Measurements from ENCODE around the gene MEPCE. TPM values are rescaled to one million over a fixed set of nuclear protein-coding genes. Genes with fewer than 3 reads are reported as not detected.

The MEPCE gene
- total and polyA plus RNA-seq, 2 donors (not counting 1 experiment from before 2014, with no cell fraction given): 11.4 to 26.6 TPM

- Histone ChIP-seq H3K79me2 (ENCODE audit: control insufficient read depth, insufficient read depth, low read length) (peaks cover 34% of the 10 kb centered on the region), H2AFZ (ENCODE audit: low read length) (no peak overlapping the region)
These were observed 529 bp upstream of the MEPCE start for GRCh38 chr7:100428967-100429636.

GRCh38 chr7:100430493-100431285 is 1.1 kb downstream of the MEPCE start:
- Histone ChIP-seq H3K79me2 (ENCODE audit: control insufficient read depth, insufficient read depth, low read length) (peaks cover 49% of the 10 kb centered on the region), H3K9me3 (ENCODE audit: control insufficient read depth, insufficient read depth, low read depth, low read length) (no peaks in the 10 kb centered on the region), H3K27ac (ENCODE audit: insufficient read depth, low read length) (peak overlapping the region; percentile 100), H3K27me3 (ENCODE audit: control insufficient read depth, insufficient read depth, low read length) (no peaks in the 10 kb centered on the region), H2AFZ (ENCODE audit: low read length) (no peak overlapping the region), H3K9ac (ENCODE audit: insufficient read depth, low read length) (peak overlapping the region; percentile 99), H4K20me1 (ENCODE audit: control insufficient read depth, extremely low read depth, insufficient read depth, low read length) (no peaks in the 10 kb centered on the region), H3K4me1 (ENCODE audit: control insufficient read depth, extremely low read depth, insufficient read depth, low read length) (peaks cover 6% of the 10 kb centered on the region), H3K4me2 (ENCODE audit: extremely low read depth, insufficient read depth, low read length) (peak overlapping the region; percentile 89), H3K36me3 (ENCODE audit: control insufficient read depth, insufficient read depth, low read length) (peaks cover 15% of the 10 kb centered on the region), H3K4me3 (replicated peaks in 1 of 4; ENCODE audit: control extremely low read depth in 1 of 4, insufficient read depth in 1 of 4, low read depth in 3 of 4, low read length in 4 of 4) (peak overlapping the region; percentile 75 to 88 (median 78))
- DNase-seq (ENCODE audit: low read depth in 2 of 2): peak in 1 of 2 donors; percentile 13
- TF ChIP-seq EZH2 (IDR thresholded peaks at IDR 0.05; ENCODE audit: low read length, missing control alignments): no peak
- no peak for TF ChIP-seq CTCF (conservative IDR thresholded peaks at IDR 0.05 in 1 of 2, IDR thresholded peaks at IDR 0.05 in 1 of 2; ENCODE audit: low read depth in 1 of 2, low read length in 2 of 2)

More at GRCh38 chr7:100428967-100429636, 529 bp upstream of the MEPCE start:
- Histone ChIP-seq H3K9me3 (ENCODE audit: control insufficient read depth, insufficient read depth, low read depth, low read length) (no peaks in the 10 kb centered on the region), H3K27me3 (ENCODE audit: control insufficient read depth, insufficient read depth, low read length) (no peaks in the 10 kb centered on the region), H3K4me1 (ENCODE audit: control insufficient read depth, extremely low read depth, insufficient read depth, low read length) (peaks cover 4% of the 10 kb centered on the region), H3K27ac (ENCODE audit: insufficient read depth, low read length) (peak overlapping the region; percentile 100), H3K9ac (ENCODE audit: insufficient read depth, low read length) (peak overlapping the region; percentile 99), H3K4me2 (ENCODE audit: extremely low read depth, insufficient read depth, low read length) (peak overlapping the region; percentile 98), H3K4me3 (replicated peaks in 1 of 4; ENCODE audit: control extremely low read depth in 1 of 4, insufficient read depth in 1 of 4, low read depth in 3 of 4, low read length in 4 of 4) (peak overlapping the region; percentile 75 to 88 (median 76)), H3K36me3 (ENCODE audit: control insufficient read depth, insufficient read depth, low read length) (peaks cover 13% of the 10 kb centered on the region), H4K20me1 (ENCODE audit: control insufficient read depth, extremely low read depth, insufficient read depth, low read length) (no peaks in the 10 kb centered on the region)
- peak; percentile 99 to 100 for DNase-seq (ENCODE audit: low read depth in 2 of 2)
- TF ChIP-seq EZH2 (IDR thresholded peaks at IDR 0.05; ENCODE audit: low read length, missing control alignments): no peak
- TF ChIP-seq CTCF (conservative IDR thresholded peaks at IDR 0.05 in 1 of 2, IDR thresholded peaks at IDR 0.05 in 1 of 2; ENCODE audit: low read depth in 1 of 2, low read length in 2 of 2): no peak

- peak overlapping the region; percentile 89 for H3K4me2 ChIP-seq (ENCODE audit: extremely low read depth, insufficient read depth, low read length)
- H3K9ac ChIP-seq (ENCODE audit: insufficient read depth, low read length): no peak overlapping the region
- no peaks in the 10 kb centered on the region for H3K9me3 ChIP-seq (ENCODE audit: control insufficient read depth, insufficient read depth, low read depth, low read length)
- H3K79me2 ChIP-seq (ENCODE audit: control insufficient read depth, insufficient read depth, low read length): peaks cover 51% of the 10 kb centered on the region
- no peak for DNase-seq (ENCODE audit: low read depth in 2 of 2)
- H3K27ac ChIP-seq (ENCODE audit: insufficient read depth, low read length): no peak overlapping the region
- no peak for TF ChIP-seq EZH2 (IDR thresholded peaks at IDR 0.05; ENCODE audit: low read length, missing control alignments)
- TF ChIP-seq CTCF (conservative IDR thresholded peaks at IDR 0.05 in 1 of 2, IDR thresholded peaks at IDR 0.05 in 1 of 2; ENCODE audit: low read depth in 1 of 2, low read length in 2 of 2): no peak
- no peaks in the 10 kb centered on the region for H3K27me3 ChIP-seq (ENCODE audit: control insufficient read depth, insufficient read depth, low read length)
- H2AFZ ChIP-seq (ENCODE audit: low read length): no peak overlapping the region
- H4K20me1 ChIP-seq (ENCODE audit: control insufficient read depth, extremely low read depth, insufficient read depth, low read length): no peaks in the 10 kb centered on the region
- peak overlapping the region in 2 of 4 experiments; percentile 75 to 76 for H3K4me3 ChIP-seq (replicated peaks in 1 of 4; ENCODE audit: control extremely low read depth in 1 of 4, insufficient read depth in 1 of 4, low read depth in 3 of 4, low read length in 4 of 4)
- H3K4me1 ChIP-seq (ENCODE audit: control insufficient read depth, extremely low read depth, insufficient read depth, low read length): peaks cover 6% of the 10 kb centered on the region
- peaks cover 15% of the 10 kb centered on the region for H3K36me3 ChIP-seq (ENCODE audit: control insufficient read depth, insufficient read depth, low read length)
These were observed 1.7 kb downstream of the MEPCE start for GRCh38 chr7:100431286-100431735.

All from fibroblast of lung (primary cell).